HG03457 (cell line): ENCODE measurements around the gene LRTM1.

Source experiments
- ATAC-seq: cut with Tn5 transposase; IDR thresholded peaks from one replicate; pipeline ENCODE4 v1.9.1; 2021; ENCODE audit warnings: moderate number of reproducible peaks; ENCODE audit not compliant: unreplicated experiment

Gene LRTM1

GRCh38 chr3:54928046-54928770 is at the start of gene LRTM1:
Gene LRTM1, minus strand, starts transcription at chr3:54928059. Its CDS starts 148 bp downstream, at chr3:54927911.
- no peak for ATAC-seq

- ATAC-seq: no peak
Measured at GRCh38 chr3:54977439-54977838, 49.6 kb upstream of the LRTM1 start.

GRCh38 chr3:54970895-54971294 is 43.0 kb upstream of the LRTM1 start:
- ATAC-seq: no peak

GRCh38 chr3:54969652-54970051 is 41.8 kb upstream of the LRTM1 start:
- no peak for ATAC-seq

GRCh38 chr3:54968546-54969172 is 40.8 kb upstream of the LRTM1 start:
- ATAC-seq: no peak

- no peak for ATAC-seq
Measured at GRCh38 chr3:54967731-54968161, 39.9 kb upstream of the LRTM1 start.

GRCh38 chr3:54966979-54967378 is 39.1 kb upstream of the LRTM1 start:
- ATAC-seq: no peak

- ATAC-seq: no peak
Measured at GRCh38 chr3:54965746-54966145, 37.9 kb upstream of the LRTM1 start.

GRCh38 chr3:54964081-54964480 is 36.2 kb upstream of the LRTM1 start:
- ATAC-seq: no peak

GRCh38 chr3:54963641-54964040 is 35.8 kb upstream of the LRTM1 start:
- ATAC-seq: no peak

- ATAC-seq: no peak
Measured at GRCh38 chr3:54962200-54962599, 34.3 kb upstream of the LRTM1 start.

GRCh38 chr3:54960701-54961100 is 32.8 kb upstream of the LRTM1 start:
- ATAC-seq: no peak

GRCh38 chr3:54960082-54960481 is 32.2 kb upstream of the LRTM1 start:
- ATAC-seq: no peak

GRCh38 chr3:54957711-54958110 is 29.9 kb upstream of the LRTM1 start:
- no peak for ATAC-seq

GRCh38 chr3:54955941-54956340 is 28.1 kb upstream of the LRTM1 start:
- no peak for ATAC-seq

GRCh38 chr3:54955496-54955895 is 27.6 kb upstream of the LRTM1 start:
- no peak for ATAC-seq

GRCh38 chr3:54954521-54954920 is 26.7 kb upstream of the LRTM1 start:
- ATAC-seq: no peak

- no peak for ATAC-seq
Measured at GRCh38 chr3:54954022-54954421, 26.2 kb upstream of the LRTM1 start.

GRCh38 chr3:54951405-54951804 is 23.5 kb upstream of the LRTM1 start:
- no peak for ATAC-seq

GRCh38 chr3:54950391-54951003 is 22.6 kb upstream of the LRTM1 start:
- ATAC-seq: no peak

- no peak for ATAC-seq
Measured at GRCh38 chr3:54949491-54950044, 21.7 kb upstream of the LRTM1 start.
